Esophagus squamous epithelium (tissue), 4 donors: ENCODE measurements around the gene TTC28.

Experiments
- CTCF ChIP-seq, 6 experiments: fragments of 450-650 bp in 4 of 6; fragments of 200-600 bp in 2 of 6; sonication (generic) in 2 of 6; IDR thresholded peaks; one replicate each; pipeline ENCODE4 v1.5.1; 2016 to 2019; ENCODE audit warnings: antibody characterized with exemption in 6 of 6, mild to moderate bottlenecking in 4 of 6, moderate library complexity in 4 of 6
- POLR2A ChIP-seq, 4 donors: fragments of 450-650 bp; IDR thresholded peaks; one replicate each; pipeline ENCODE4 v1.6.1; 2017; ENCODE audit warnings: antibody characterized with exemption in 4 of 4, mild to moderate bottlenecking in 4 of 4, moderate library complexity in 3 of 4

- TF ChIP-seq CTCF (IDR thresholded peaks at IDR 0.05), result no peak
- TF ChIP-seq POLR2A (IDR thresholded peaks at IDR 0.05), result no peak
These were observed 636.4 kb downstream of the TTC28 start for GRCh38 chr22:28043266-28043665.
